Measurements from ENCODE around the gene OLA1. TPM values are rescaled to one million over a fixed set of nuclear protein-coding genes. Genes with fewer than 3 reads are reported as not detected.

The OLA1 gene
- polyA plus RNA-seq, 1 donor (not counting 4 experiments of a cell fraction or from before 2014, with no cell fraction given), result 217 TPM

- no peaks in the 10 kb centered on the region for H4K20me1 ChIP-seq (ENCODE audit: control insufficient read depth, extremely low read depth, insufficient read depth, low read length)
- no peak overlapping the region for H3K4me2 ChIP-seq (ENCODE audit: control insufficient read depth, extremely low read depth, insufficient read depth, low read depth, low read length)
- no peaks in the 10 kb centered on the region for H3K27me3 ChIP-seq (ENCODE audit: control insufficient read depth, extremely low read depth, insufficient read depth, low read length)
- H3K9ac ChIP-seq (ENCODE audit: control insufficient read depth, extremely low read depth, insufficient read depth, low read length), result no peak overlapping the region
- no peak overlapping the region for H3K27ac ChIP-seq (ENCODE audit: control insufficient read depth, insufficient read depth, low read length)
- H3K9me3 ChIP-seq (ENCODE audit: control insufficient read depth, low read depth, low read length), result no peaks in the 10 kb centered on the region
- dilution Hi-C loops (cut with MboI; ENCODE audit: extremely low pct_ligation_motif_present, low sequenced_read_pairs), result no loop called here
- no peak overlapping the region for H2AFZ ChIP-seq (ENCODE audit: control insufficient read depth, low read length)
- TF ChIP-seq, protein P1, sequence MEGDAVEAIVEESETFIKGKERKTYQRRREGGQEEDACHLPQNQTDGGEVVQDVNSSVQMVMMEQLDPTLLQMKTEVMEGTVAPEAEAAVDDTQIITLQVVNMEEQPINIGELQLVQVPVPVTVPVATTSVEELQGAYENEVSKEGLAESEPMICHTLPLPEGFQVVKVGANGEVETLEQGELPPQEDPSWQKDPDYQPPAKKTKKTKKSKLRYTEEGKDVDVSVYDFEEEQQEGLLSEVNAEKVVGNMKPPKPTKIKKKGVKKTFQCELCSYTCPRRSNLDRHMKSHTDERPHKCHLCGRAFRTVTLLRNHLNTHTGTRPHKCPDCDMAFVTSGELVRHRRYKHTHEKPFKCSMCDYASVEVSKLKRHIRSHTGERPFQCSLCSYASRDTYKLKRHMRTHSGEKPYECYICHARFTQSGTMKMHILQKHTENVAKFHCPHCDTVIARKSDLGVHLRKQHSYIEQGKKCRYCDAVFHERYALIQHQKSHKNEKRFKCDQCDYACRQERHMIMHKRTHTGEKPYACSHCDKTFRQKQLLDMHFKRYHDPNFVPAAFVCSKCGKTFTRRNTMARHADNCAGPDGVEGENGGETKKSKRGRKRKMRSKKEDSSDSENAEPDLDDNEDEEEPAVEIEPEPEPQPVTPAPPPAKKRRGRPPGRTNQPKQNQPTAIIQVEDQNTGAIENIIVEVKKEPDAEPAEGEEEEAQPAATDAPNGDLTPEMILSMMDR (optimal IDR thresholded peaks at IDR 0.05 in 1 of 3, IDR thresholded peaks at IDR 0.05 in 1 of 3, conservative IDR thresholded peaks at IDR 0.05 in 1 of 3; ENCODE audit: extremely low read depth in 1 of 3, insufficient read depth in 2 of 3, low read length in 3 of 3), result no peak
- H3K4me1 ChIP-seq (ENCODE audit: control insufficient read depth, extremely low read depth, insufficient read depth, low read length), result peaks cover 10% of the 10 kb centered on the region
- H3K79me2 ChIP-seq (ENCODE audit: control insufficient read depth, insufficient read depth, low read length), result no peaks in the 10 kb centered on the region
- H3K36me3 ChIP-seq (ENCODE audit: control insufficient read depth in 2 of 2, extremely low read depth in 1 of 2, insufficient read depth in 2 of 2, low read length in 2 of 2), result no peaks in the 10 kb centered on the region
- no peak for DNase-seq (ENCODE audit: low read depth, low spot score)
- H3K4me3 ChIP-seq (ENCODE audit: control insufficient read depth in 2 of 3, extremely low read depth in 1 of 3, insufficient read depth in 2 of 3, low read depth in 1 of 3, low read length in 3 of 3), result no peak overlapping the region
- FAIRE-seq, result no peak
- H3K9me1 ChIP-seq (ENCODE audit: control insufficient read depth, extremely low read depth, insufficient read depth, low read length), result no peaks in the 10 kb centered on the region
Observed at GRCh38 chr2:174038462-174038861, 209.9 kb downstream of the OLA1 start.

- no peaks in the 10 kb centered on the region for H3K27me3 ChIP-seq (ENCODE audit: control insufficient read depth, extremely low read depth, insufficient read depth, low read length)
- no peak overlapping the region for H3K4me3 ChIP-seq (ENCODE audit: control insufficient read depth in 2 of 3, extremely low read depth in 1 of 3, insufficient read depth in 2 of 3, low read depth in 1 of 3, low read length in 3 of 3)
- peaks cover 23% of the 10 kb centered on the region for H3K4me1 ChIP-seq (ENCODE audit: control insufficient read depth, extremely low read depth, insufficient read depth, low read length)
- dilution Hi-C loops (cut with MboI; ENCODE audit: extremely low pct_ligation_motif_present, low sequenced_read_pairs), result no loop called here
- H3K9ac ChIP-seq (ENCODE audit: control insufficient read depth, extremely low read depth, insufficient read depth, low read length), result no peak overlapping the region
- DNase-seq (ENCODE audit: low read depth, low spot score) (no peak), FAIRE-seq (no peak)
- H2AFZ ChIP-seq (ENCODE audit: control insufficient read depth, low read length), result no peak overlapping the region
- no peaks in the 10 kb centered on the region for H4K20me1 ChIP-seq (ENCODE audit: control insufficient read depth, extremely low read depth, insufficient read depth, low read length)
- no peak overlapping the region for H3K4me2 ChIP-seq (ENCODE audit: control insufficient read depth, extremely low read depth, insufficient read depth, low read depth, low read length)
- no peak overlapping the region for H3K27ac ChIP-seq (ENCODE audit: control insufficient read depth, insufficient read depth, low read length)
- H3K79me2 ChIP-seq (ENCODE audit: control insufficient read depth, insufficient read depth, low read length), result no peaks in the 10 kb centered on the region
- H3K36me3 ChIP-seq (ENCODE audit: control insufficient read depth in 2 of 2, extremely low read depth in 1 of 2, insufficient read depth in 2 of 2, low read length in 2 of 2), result no peaks in the 10 kb centered on the region
- H3K9me1 ChIP-seq (ENCODE audit: control insufficient read depth, extremely low read depth, insufficient read depth, low read length), result no peaks in the 10 kb centered on the region
- no peaks in the 10 kb centered on the region for H3K9me3 ChIP-seq (ENCODE audit: control insufficient read depth, low read depth, low read length)
- TF ChIP-seq EZH2 (IDR thresholded peaks at IDR 0.05; ENCODE audit: low read length), result no peak
- TF ChIP-seq, protein P1 (optimal IDR thresholded peaks at IDR 0.05 in 1 of 3, IDR thresholded peaks at IDR 0.05 in 1 of 3, conservative IDR thresholded peaks at IDR 0.05 in 1 of 3; ENCODE audit: extremely low read depth in 1 of 3, insufficient read depth in 2 of 3, low read length in 3 of 3), result no peak
Observed at GRCh38 chr2:174036825-174037224, 211.5 kb downstream of the OLA1 start.

Measured in keratinocyte (primary cell).